ENCODE measurements around the gene ZNRF2. TPM values are rescaled to one million over a fixed set of nuclear protein-coding genes. Genes with fewer than 3 reads are reported as not detected.

The ZNRF2 gene
- total and polyA plus RNA-seq, 9 donors, result 3.0 to 24.8 (median 11.5) TPM

GRCh38 chr7:30353532-30353931 is 69.1 kb downstream of the ZNRF2 start:
- no peaks in the 10 kb centered on the region for H3K9me3 ChIP-seq

GRCh38 chr7:30353932-30354607 is 69.7 kb downstream of the ZNRF2 start:
- no peak overlapping the region for H3K4me3 ChIP-seq
- H3K36me3 ChIP-seq, result no peaks in the 10 kb centered on the region
- TF ChIP-seq POLR2A (IDR thresholded peaks at IDR 0.05) (no peak), EP300 (IDR thresholded peaks at IDR 0.05) (no peak), CTCF (IDR thresholded peaks at IDR 0.05) (no peak)
- H3K9me3 ChIP-seq, result no peaks in the 10 kb centered on the region
- intact Hi-C loops (cut with DNase I), result no loop called here
- H3K27ac ChIP-seq, result no peak overlapping the region
- 94 to 97% (median 96%) methylated on average over 3 of the region's 3 CpGs for WGBS, 3 donors
- no peaks in the 10 kb centered on the region for H3K4me1 ChIP-seq (ENCODE audit: insufficient read depth)
- H3K27me3 ChIP-seq, result no peaks in the 10 kb centered on the region
- no peak for DNase-seq

More at GRCh38 chr7:30353532-30353931, 69.1 kb downstream of the ZNRF2 start:
- no peak overlapping the region for H3K4me3 ChIP-seq
- WGBS, 3 donors, result 96 to 98% (median 97%) methylated on average over 3 of the region's 3 CpGs
- no peaks in the 10 kb centered on the region for H3K36me3 ChIP-seq
- H3K27me3 ChIP-seq, result no peaks in the 10 kb centered on the region
- no peak for TF ChIP-seq CTCF (IDR thresholded peaks at IDR 0.05)
- TF ChIP-seq EP300 (IDR thresholded peaks at IDR 0.05), result no peak
- no peak for TF ChIP-seq POLR2A (IDR thresholded peaks at IDR 0.05)
- DNase-seq, result no peak
- no peaks in the 10 kb centered on the region for H3K4me1 ChIP-seq (ENCODE audit: insufficient read depth)
- H3K27ac ChIP-seq, result no peak overlapping the region
- intact Hi-C loops (cut with DNase I), result no loop called here

GRCh38 chr7:30354791-30355190 is 70.4 kb downstream of the ZNRF2 start:
- no peaks in the 10 kb centered on the region for H3K36me3 ChIP-seq
- no peak for TF ChIP-seq CTCF (IDR thresholded peaks at IDR 0.05)
- TF ChIP-seq EP300 (IDR thresholded peaks at IDR 0.05), result no peak
- TF ChIP-seq POLR2A (IDR thresholded peaks at IDR 0.05), result no peak
- no peak overlapping the region for H3K4me3 ChIP-seq
- H3K27me3 ChIP-seq, result no peaks in the 10 kb centered on the region
- no peak for DNase-seq
- no peak overlapping the region for H3K27ac ChIP-seq
- H3K9me3 ChIP-seq, result no peaks in the 10 kb centered on the region
- H3K4me1 ChIP-seq (ENCODE audit: insufficient read depth), result no peaks in the 10 kb centered on the region
- intact Hi-C loops (cut with DNase I), result no loop called here

- Histone ChIP-seq H3K27me3 (no peaks in the 10 kb centered on the region), H3K9me3 (no peaks in the 10 kb centered on the region), H3K4me3 (no peak overlapping the region), H3K36me3 (no peaks in the 10 kb centered on the region), H3K4me1 (ENCODE audit: insufficient read depth) (no peaks in the 10 kb centered on the region), H3K27ac (no peak overlapping the region)
- intact Hi-C loops (cut with DNase I), result no loop called here
- WGBS, 3 donors, result 95 to 99% (median 98%) methylated on average over 1 of the region's 1 CpG
- no peak for TF ChIP-seq EP300 (IDR thresholded peaks at IDR 0.05)
- TF ChIP-seq POLR2A (IDR thresholded peaks at IDR 0.05), result no peak
- TF ChIP-seq CTCF (IDR thresholded peaks at IDR 0.05), result no peak
- DNase-seq, result no peak
These were observed 75.6 kb downstream of the ZNRF2 start for GRCh38 chr7:30359957-30360356.

Measured in ovary (tissue), 9 donors.